OCI-LY7 (cell line): ENCODE data around the gene LRRFIP1. TPM values are rescaled to one million over a fixed set of nuclear protein-coding genes. Genes with fewer than 3 reads are reported as not detected.

Source experiments
- BruUV-seq: library from RNA; stranded (reverse); fragments of 400-500 nt; replicated peaks from 2 replicates; lab custom pipeline; 2021; lab: Mats Ljungman, UMichigan
- CTCF ChIA-PET: fragments of 300-600 bp; sonication (Branson Sonifier 250); formaldehyde crosslinking; loops from one replicate; lab custom pipeline; 2022; ENCODE audit warnings: antibody characterized with exemption; ENCODE audit not compliant: unreplicated experiment; lab: Charles Lee
- POLR2A ChIA-PET: fragments of 300-600 bp; sonication (Branson Sonifier 250); formaldehyde crosslinking; loops from one replicate; lab custom pipeline; 2022; ENCODE audit warnings: antibody characterized with exemption; lab: Charles Lee
- DNase-seq: peaks from one replicate; pipeline ENCODE4 v3.0.0-alpha.2; 2015; ENCODE audit warnings: low spot score
- H2AFZ ChIP-seq: fragments of 200-600 bp; sonication (generic), shearing (Covaris generic); 2 replicates; pipeline ENCODE4 v1.6.1; 2014; ENCODE audit warnings: mild to moderate bottlenecking, antibody characterized with exemption, low read length, moderate library complexity
- H3K27ac ChIP-seq: fragments of 200-600 bp; sonication (generic); 2 replicates; pipeline ENCODE4 v1.5.1; 2014; ENCODE audit warnings: mixed run types, low read depth, mild to moderate bottlenecking, moderate library complexity, low read length, inconsistent platforms; ENCODE audit not compliant: poor library complexity, severe bottlenecking
- H3K36me3 ChIP-seq: fragments of 200-600 bp; sonication (generic); 2 replicates; pipeline ENCODE4 v1.6.1; 2014; ENCODE audit warnings: mild to moderate bottlenecking, antibody characterized with exemption, low read length, moderate library complexity, mixed read lengths; ENCODE audit not compliant: insufficient read depth
- H3K4me1 ChIP-seq: fragments of 200-600 bp; sonication (generic); 2 replicates; pipeline ENCODE4 v1.5.1; 2014; ENCODE audit warnings: mild to moderate bottlenecking, low read length; ENCODE audit not compliant: insufficient read depth, poor library complexity, severe bottlenecking
- H3K4me2 ChIP-seq: fragments of 200-600 bp; sonication (generic); 2 replicates; pipeline ENCODE4 v1.6.1; 2014; ENCODE audit warnings: mild to moderate bottlenecking, low read length
- H3K4me3 ChIP-seq: fragments of 200-600 bp; sonication (generic); 2 replicates; pipeline ENCODE4 v1.5.1; 2014; ENCODE audit warnings: mild to moderate bottlenecking, low read depth, low read length; ENCODE audit not compliant: poor library complexity, severe bottlenecking
- H3K79me2 ChIP-seq: fragments of 200-600 bp; sonication (generic); 2 replicates; pipeline ENCODE4 v1.6.1; 2016; ENCODE audit warnings: low read depth, mild to moderate bottlenecking, low read length, moderate library complexity, mixed read lengths; ENCODE audit not compliant: insufficient read depth
- H3K9me2 ChIP-seq: fragments of 200-600 bp; sonication (generic); 2 replicates; pipeline ENCODE4 v1.6.1; 2016; ENCODE audit warnings: mild to moderate bottlenecking, low read length, mixed read lengths; ENCODE audit not compliant: insufficient read depth
- H3K9me3 ChIP-seq: fragments of 200-600 bp; sonication (generic); 2 replicates; pipeline ENCODE4 v1.6.1; 2014; ENCODE audit warnings: mild to moderate bottlenecking, mixed run types, low read length, mixed read lengths
- H4K20me1 ChIP-seq: fragments of 200-600 bp; sonication (generic); 2 replicates; pipeline ENCODE4 v1.6.1; 2014; ENCODE audit warnings: mild to moderate bottlenecking, antibody characterized with exemption, low read length, moderate library complexity, mixed read lengths; ENCODE audit not compliant: insufficient read depth
- EZH2phosphoT487 ChIP-seq: fragments of 200-600 bp; sonication (generic); IDR thresholded peaks from 2 replicates; pipeline ENCODE4 v1.6.1; 2018; ENCODE audit warnings: low read depth, borderline replicate concordance, mild to moderate bottlenecking, mixed run types, antibody characterized with exemption, low read length, moderate library complexity, mixed read lengths
- intact Hi-C: fragments of 100-400 bp; cut with micrococcal nuclease; formaldehyde crosslinking; loops from one replicate; pipeline ENCODE4 v1.10.0; 2022; ENCODE audit not compliant: unreplicated experiment
- total RNA-seq, 2 experiments: library from RNA; depleted of rRNA in 1 of 2; stranded (reverse); fragments of >200 nt in 1 of 2; shearing (Covaris generic) in 1 of 2; gene quantifications; 2 replicates each; pipeline ENCODE4 v1.2.3, GENCODE V29; 2014 to 2022
- TF ChIP-seq, protein P1 (sequence below): fragments of 200-600 bp; sonication (generic); conservative IDR thresholded peaks from 2 replicates; pipeline ENCODE4 v1.5.1; 2014; ENCODE audit warnings: mild to moderate bottlenecking, antibody characterized with exemption, low read length, moderate library complexity, mixed read lengths

Gene LRRFIP1
- total RNA-seq, 2 experiments from 2014 or later = 95.7 to 216 TPM

DNA sequence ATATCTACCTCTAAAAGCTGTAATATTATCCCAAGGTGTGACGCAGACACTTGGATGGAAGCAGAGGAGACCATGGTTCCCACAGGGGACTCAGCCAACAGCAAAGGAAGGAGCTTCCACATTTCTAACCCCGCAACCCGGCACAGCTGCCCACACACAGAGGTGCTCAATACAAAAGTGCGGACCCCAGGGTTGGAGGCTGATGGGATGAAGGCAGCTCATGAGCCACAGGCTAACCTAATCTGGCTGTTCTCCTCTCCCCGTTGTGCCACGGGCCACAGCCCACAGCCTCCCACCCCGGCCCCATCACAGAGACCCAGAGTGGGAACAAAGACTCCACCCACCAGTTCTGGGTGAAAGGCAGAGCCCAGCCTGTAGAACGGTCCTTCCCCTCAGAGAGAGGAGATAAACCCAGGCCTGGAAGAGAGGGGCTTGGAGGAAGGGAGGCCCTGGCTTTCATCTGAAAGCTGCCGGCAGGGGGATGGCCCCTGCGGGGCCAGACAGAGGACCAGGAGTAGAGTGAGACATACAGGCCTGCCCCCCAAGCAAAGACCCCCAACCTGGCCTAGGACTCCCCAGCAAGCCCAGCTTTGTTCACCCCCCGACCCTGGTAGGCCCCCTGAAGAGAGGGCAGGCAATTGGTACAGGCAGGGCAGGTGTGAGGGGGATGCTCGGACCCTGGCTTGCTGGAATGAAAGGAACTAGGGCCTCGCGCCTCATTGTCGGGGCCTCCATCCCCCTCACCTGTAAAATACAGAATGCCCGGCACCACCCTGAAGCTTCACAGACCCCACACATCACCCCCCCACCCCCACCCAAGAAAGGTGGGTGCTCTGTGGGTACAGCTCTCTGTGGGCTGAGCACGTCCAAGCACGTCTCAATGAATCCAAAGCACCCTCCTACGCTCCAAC, 43.7 kb upstream of the LRRFIP1 start:
- Histone ChIP-seq H3K4me3 (no peak overlapping the region), H3K79me2 (no peaks in the 10 kb centered on the region), H3K4me1 (no peaks in the 10 kb centered on the region), H3K4me2 (no peak overlapping the region), H4K20me1 (no peaks in the 10 kb centered on the region), H3K27ac (no peak overlapping the region), H3K9me3 (no peaks in the 10 kb centered on the region), H3K9me2 (no peaks in the 10 kb centered on the region), H2AFZ (no peak overlapping the region), H3K36me3 (no peaks in the 10 kb centered on the region)
- intact Hi-C loops = loop anchor here (10.0 kb wide), 1 partner anchor 191 kb away; no protein-coding TSS in a partner anchor
- BruUV-seq = no TSS peak
- DNase-seq = no peak
- TF ChIP-seq EZH2phosphoT487 = no peak
- TF ChIP-seq, protein P1, sequence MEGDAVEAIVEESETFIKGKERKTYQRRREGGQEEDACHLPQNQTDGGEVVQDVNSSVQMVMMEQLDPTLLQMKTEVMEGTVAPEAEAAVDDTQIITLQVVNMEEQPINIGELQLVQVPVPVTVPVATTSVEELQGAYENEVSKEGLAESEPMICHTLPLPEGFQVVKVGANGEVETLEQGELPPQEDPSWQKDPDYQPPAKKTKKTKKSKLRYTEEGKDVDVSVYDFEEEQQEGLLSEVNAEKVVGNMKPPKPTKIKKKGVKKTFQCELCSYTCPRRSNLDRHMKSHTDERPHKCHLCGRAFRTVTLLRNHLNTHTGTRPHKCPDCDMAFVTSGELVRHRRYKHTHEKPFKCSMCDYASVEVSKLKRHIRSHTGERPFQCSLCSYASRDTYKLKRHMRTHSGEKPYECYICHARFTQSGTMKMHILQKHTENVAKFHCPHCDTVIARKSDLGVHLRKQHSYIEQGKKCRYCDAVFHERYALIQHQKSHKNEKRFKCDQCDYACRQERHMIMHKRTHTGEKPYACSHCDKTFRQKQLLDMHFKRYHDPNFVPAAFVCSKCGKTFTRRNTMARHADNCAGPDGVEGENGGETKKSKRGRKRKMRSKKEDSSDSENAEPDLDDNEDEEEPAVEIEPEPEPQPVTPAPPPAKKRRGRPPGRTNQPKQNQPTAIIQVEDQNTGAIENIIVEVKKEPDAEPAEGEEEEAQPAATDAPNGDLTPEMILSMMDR = no peak
- CTCF ChIA-PET = interaction anchor here (0.6 kb wide), 1 partner anchor 497 kb away, joined by 3 read pairs; no protein-coding TSS in a partner anchor
- POLR2A ChIA-PET = no interaction called here

- BruUV-seq = no TSS peak
- ChIA-PET POLR2A (no interaction called here), CTCF (no interaction called here)
- no peaks in the 10 kb centered on the region for H3K36me3 ChIP-seq
- no peaks in the 10 kb centered on the region for H3K79me2 ChIP-seq
- no peak overlapping the region for H3K4me2 ChIP-seq
- H4K20me1 ChIP-seq = no peaks in the 10 kb centered on the region
- TF ChIP-seq, protein P1 = no peak
- TF ChIP-seq EZH2phosphoT487 = no peak
- no peaks in the 10 kb centered on the region for H3K4me1 ChIP-seq
- no peak overlapping the region for H3K4me3 ChIP-seq
- no peak overlapping the region for H3K27ac ChIP-seq
- intact Hi-C loops = loop anchor here (10.0 kb wide), 1 partner anchor 189 kb away; no protein-coding TSS in a partner anchor
- no peaks in the 10 kb centered on the region for H3K9me3 ChIP-seq
- H2AFZ ChIP-seq = no peak overlapping the region
- H3K9me2 ChIP-seq = no peaks in the 10 kb centered on the region
- DNase-seq = no peak
Observed at GRCh38 chr2:237585590-237586221, 41.7 kb upstream of the LRRFIP1 start.
